HG03108 (cell line): ENCODE measurements around the gene CLEC4F.

Experiments
- ATAC-seq: cut with Tn5 transposase; IDR thresholded peaks from one replicate; pipeline ENCODE4 v1.9.1; 2021; ENCODE audit warnings: moderate library complexity; ENCODE audit not compliant: unreplicated experiment

Gene CLEC4F

DNA sequence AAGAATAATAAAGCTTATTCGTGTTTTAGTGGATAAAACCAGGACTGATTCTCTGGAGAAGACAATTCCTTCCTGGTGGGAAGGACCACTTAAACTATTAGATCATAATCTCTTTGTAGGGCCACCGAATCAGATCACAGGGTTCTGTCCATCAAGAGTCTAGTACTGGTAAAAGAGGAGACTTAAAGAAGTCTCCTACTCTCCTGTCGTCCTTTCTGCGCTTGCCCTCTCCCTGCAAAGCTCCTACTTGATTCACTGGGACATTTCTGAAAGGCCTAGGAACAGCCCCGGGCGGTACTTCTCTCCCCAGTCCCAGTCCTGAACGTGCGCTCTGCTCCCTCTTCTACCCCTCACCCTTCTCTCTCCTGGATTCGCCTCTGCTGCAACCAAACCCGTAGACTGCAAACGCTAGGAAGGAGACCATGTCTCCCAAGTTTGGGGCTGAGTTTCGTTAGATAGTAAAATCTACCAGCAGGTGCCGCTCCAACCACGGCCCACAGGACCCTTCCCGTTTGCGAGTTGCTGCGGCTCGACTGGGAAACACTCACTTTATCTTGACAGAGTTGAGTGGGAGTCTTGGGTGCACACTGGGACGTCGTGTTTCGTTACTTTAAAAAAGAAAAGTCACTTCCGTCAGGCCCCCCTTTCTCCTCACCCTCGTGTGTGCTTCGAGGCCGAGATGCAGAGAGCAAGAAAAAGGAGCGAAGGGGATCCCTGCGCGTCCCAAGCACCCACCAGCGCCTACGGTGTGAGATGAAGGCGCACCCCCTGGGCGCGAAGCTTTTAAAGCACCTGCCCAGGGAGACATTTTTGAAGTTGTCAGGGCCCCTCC lies 30.9 kb downstream of the CLEC4F start:
- no peak for ATAC-seq

DNA sequence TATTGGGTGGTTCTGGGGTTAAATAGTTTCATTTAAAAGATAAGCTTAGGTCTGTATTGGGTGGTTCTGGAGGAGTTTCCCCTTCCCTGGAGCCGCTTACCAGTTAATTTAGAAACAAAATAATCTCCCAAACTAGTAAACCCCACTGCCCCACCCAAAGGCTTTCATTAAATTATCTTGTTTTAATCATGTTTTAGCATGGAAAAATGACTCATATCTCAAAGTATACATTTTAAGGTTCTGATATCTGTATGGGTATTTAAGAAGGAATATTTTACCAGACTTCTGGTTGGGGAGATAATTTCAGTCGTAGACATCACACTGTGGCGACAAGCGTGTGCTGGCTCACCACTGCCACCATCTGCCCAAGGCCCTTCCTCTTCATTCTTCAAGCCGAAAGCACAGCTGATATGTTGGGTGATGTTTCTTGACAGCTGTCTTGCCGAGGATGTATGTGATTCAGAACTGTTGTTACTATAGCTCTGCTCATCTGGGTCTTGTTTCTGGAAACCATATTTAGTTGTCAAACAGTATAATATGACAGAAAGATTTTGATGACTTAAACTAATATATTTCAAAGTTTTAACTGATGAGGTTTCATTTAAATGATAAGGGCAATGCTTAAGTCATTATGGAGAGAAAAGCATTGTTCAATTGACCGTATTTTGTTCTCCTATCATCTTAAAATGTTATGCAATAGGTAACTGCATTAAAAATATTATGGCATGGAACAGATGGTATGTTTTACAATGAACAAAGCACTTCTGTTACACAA lies 35.1 kb downstream of the CLEC4F start:
- ATAC-seq = no peak

DNA sequence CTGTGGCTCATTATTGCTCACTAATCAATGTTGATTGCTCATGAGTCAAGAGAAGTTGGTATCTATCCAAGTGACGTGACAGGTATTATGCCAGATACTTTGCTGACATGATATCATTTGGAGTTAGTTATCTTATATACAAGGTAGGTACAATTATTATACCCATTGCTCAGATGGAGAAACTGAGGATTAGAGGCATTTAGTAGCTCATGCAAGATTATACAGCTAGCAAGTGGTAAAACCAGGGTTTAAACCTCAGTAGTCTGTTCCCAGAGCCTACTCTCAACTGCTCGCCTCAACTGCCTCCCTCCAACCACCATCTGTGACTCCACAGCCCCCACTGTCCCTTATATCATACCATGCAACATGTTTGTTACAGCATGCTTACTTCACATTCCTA lies 36.1 kb downstream of the CLEC4F start:
- ATAC-seq = no peak

DNA sequence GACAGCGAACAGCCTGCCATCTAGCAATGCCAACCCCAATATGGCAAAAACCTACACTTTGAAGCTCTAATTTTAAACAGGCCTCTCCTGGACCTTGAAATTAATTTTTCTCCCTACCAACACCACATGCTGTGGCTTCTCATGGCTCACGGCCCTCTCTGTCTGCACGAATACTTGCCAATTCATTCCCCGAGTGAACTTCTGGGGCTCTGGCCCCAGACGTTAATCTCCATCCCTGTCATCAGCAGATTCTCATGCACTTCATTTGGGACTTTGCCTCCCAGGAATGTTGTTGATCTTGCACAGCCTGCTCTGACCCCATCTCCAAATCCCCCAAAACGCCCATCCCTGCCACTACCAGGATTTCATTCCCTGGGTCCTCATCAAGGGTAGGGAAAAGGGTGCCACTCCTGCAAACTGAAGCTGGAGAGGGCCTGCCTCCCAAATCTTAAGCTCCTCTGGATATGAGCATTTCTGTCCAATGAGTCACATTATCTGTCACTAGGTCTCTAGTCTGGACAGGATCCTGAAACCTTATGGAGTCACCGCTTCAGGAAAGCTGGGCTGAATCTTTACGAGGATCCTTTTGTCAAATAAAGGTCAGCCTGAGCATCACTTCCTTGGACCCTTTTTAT lies 40.4 kb downstream of the CLEC4F start:
- ATAC-seq = no peak

DNA sequence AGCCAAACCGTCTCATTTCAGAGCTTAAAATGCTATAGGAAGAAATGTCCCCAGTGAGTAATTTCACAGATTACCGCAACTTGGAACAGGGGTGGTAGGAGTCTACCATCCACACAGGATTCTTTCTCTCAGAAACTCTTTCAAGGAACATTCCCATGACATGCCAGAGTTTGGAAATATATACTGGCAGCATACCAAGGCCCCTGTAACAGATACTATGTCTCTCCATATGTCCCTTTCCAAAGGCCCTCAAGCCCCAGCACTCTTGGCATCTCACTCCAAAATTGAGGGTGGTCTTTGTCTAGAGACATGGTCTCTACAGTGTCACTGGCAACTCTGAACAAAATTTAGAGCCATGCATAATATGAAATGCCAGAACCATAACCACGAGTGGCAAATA lies 40.9 kb downstream of the CLEC4F start:
- no peak for ATAC-seq

DNA sequence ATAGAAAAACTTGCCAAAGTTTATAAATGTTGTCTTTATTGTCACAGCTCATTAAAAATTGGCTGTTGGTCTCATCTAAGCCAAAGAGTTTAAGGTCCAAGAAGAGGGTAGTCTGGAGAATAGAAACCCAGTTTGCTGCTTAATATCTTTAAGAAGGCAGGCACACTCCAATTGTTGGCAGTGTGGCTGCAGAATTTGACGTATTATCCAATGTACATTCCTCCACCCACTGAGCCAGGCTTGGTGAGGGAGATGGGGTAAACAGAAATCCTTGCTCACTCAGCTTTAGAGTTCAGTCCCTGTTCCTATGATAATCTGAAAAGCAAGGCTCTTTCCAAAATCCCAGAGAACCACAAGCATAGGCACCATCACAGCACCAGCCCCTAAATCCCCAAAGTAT lies 41.7 kb downstream of the CLEC4F start:
- no peak for ATAC-seq

DNA sequence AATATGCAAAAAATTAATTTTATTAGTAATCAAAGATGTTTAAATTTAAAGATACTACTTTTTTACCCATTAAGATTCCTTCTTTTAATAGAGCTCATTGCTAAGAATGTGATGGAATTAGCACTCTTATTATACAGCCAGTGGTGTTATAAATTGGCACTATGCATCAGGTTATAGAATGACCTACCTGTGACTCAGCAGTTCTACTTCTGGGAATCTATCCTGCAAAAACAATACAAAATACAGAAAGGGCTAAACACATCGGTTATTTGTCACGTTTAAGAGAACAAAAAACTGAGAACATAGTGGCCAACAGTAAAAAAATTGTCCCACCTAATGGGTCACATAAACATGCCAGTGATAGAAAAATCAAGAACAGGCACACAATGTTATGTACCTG lies 42.9 kb downstream of the CLEC4F start:
- no peak for ATAC-seq

DNA sequence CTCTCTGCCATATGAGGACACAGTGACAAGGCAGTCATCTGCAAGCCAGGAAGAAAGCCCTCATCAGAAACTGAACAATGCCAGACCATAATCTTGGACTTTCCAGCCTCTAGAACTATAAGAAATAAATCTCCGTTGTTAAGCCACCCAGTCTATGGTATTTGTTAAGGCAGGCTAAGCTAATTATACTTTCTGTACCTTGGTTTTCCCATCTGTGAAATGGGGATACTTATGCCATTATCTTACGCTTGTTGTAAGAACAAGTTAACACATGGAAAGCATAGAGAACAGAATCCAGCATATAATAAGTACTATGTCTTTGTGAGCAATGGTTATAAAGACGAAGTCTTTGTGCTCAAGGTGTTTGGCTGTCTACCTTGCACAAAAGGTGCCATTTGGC lies 44.1 kb downstream of the CLEC4F start:
- no peak for ATAC-seq

DNA sequence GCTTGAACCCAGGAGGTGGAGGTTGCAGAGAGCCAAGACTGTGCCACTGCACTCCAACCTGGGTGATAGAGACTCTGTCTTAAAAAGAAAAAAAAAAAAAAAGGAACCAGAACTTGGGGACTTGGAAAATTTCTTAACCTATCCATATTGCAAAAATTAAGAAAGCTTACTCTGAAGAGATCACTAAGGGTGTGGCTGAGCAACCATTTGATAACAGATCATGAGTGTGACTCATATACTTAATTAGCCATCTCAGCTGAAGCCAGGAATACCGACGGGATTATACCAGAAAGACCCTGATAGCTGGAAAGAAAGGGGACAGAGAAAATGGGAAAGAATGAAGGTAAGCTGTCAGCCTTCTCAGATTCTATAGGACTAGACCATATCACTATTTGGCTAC lies 45.3 kb downstream of the CLEC4F start:
- ATAC-seq = no peak

DNA sequence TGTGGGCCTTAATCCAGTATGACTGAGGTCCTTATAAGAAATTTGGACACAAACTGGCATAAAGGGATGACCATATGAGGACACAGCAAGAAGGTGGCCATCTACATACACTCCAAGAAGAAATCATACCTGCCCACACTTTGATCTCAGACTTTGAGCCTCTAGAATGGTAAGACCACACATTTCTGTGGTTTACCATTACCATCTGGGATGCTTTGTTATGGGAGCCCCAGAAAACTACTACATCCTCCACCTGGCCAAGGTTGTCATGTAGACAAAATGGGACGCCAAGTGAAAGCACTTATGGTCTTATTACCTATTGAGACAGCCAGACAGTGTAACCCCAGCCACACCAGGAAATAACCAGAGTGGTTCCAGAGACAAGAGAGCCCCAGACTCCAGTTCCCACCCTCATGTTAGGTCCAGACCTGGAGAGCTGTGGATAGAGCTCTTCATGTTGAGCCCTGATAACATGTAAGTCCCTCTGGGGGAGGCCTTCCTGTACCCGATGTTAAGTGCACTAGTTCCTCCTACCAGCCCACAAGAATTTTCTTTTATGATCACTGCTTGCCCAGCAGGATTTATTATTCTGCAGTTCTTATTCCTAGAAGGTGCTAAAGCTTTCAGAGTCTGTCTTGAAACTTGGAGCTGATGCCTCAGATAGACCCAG lies 47.8 kb downstream of the CLEC4F start:
- ATAC-seq = no peak

DNA sequence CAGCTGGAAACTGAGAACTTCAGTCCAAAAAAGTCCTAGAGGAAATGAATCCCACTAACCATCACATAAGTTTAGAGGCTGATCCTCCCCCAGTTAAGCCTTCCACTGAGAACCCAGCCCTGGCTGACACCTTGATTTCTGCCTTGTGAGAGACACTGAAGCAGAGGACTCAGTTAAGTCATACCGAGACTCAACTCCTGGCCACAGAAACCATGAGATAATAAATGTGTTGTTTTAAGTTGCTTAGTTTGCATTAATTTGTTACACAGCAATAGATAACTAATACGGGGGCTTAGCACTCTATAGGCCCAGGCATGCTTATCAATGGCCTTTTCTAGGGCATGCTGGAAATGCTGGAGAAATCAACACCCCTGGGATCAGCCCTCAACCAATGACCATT lies 49.0 kb downstream of the CLEC4F start:
- no peak for ATAC-seq

DNA sequence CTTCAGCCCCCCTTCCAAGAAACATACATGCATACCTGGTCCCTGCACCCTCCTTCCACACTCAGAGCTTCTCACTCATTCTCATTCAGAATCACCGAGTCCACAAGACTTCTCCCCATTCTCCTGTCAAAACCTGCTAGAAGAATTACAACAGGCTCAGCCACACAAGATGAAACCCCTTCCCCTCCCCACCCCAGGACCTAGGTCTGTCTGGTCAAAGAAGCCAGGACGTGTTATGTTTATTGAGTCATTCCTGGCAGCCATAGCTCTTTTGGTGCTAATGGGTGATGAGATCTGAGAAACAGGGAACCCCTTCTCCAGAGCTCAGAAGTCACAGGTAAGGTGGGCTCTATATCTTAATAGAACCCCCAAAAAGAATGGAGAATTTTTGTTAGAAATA lies 50.9 kb downstream of the CLEC4F start:
- ATAC-seq = no peak

DNA sequence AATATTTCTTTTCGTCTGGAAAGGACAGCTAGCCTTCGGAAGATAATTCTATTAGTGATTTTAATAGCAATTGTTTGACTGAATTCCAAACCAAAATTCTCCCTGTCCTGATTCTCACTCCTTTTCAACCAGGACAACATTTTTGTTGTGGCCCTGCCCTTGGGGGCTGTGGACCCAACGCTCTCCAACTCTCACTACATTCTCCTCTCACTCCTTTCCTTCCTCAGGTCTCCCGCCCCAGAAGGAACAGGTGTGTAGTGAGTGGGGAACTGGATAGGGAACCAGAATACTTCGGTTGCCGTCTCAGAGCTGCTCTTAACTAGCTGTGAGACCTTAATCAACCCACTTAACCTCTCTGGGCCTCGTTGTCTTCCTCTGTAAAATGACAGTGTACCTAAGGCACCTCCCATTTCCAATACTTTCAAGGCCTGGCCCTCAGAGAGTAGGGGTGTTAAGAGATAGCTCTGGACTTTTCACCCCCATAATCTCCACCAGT lies 51.8 kb downstream of the CLEC4F start:
- no peak for ATAC-seq

DNA sequence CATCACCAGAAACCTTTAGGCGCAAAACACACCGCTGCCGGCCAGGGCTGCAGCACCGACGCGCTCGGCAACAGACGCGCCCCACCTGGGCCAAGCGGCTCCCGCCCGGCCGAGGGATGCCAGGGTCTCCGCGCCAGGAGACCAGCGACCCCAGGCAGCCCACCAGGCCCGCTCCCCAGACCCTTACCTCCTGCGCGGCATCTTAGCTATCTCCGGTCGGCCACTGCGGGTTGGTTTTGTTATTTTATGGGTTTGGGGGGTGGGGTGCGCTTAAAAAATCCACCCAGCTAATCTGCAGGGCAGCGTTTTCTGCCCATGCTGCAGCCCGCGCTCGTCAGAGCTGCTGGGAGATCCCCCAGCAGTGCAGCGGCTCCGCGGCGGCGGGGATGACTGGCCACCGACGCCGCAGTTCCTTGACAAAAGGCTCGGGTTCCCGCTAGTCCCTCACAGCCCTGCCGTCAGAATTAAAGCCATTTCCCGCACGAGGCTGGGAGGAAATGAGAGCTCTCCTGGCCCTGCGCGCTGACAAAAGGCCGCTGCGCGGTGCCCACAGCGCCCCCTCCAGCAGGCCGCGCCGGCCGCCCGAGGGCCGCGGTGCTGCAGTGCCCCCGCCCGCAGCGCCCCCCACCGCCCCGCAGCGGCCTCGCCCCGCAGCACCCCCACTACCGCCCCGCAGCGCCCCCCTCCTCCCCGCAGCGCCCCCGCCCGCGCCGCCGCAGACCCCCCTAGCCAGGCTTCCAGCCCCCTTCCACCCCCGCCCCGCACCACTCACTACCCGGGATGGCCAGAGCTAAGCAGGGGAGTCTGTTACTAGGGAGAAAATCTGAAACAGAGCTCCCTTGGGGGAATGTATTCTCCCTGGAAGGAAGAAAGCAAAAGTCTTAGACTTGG lies 52.5 kb downstream of the CLEC4F start, which contains the start of gene ADD2:
Gene ADD2 (minus strand): TSS at position 502 of the 891 bp plus-strand sequence. CDS start 61,792 bp downstream, outside the sequence.
- ATAC-seq = no peak

DNA sequence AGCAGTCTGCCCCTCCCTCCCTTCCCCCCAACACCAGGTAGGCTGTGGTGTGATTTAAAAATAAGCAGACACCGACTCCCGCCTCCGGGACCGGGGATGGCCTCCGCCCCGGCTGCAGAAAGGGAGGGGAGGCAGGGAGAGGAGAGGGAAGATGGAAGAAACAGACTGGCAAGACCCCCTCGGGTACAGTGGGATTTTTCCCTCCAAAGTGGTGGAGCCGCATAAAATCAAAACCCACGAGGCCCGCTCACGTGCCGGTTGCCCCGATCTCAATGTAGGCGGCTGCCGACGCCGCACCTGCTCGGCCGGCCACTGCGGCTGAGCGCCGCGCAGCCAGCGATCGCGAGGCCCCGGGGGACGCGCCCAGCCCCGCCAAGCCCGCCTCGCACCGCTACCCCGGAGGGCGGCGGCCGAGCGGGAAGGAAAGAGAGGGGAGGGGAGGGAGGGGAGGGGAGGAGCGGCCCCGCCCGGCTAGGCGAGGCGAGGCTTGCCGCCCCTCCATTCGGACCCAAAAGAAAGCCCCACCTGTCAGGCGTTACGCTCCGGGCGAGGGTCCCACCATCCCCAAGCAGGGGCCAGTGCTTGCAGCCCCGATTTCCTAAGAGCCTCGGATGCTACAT lies 53.2 kb downstream of the CLEC4F start:
- ATAC-seq = no peak

DNA sequence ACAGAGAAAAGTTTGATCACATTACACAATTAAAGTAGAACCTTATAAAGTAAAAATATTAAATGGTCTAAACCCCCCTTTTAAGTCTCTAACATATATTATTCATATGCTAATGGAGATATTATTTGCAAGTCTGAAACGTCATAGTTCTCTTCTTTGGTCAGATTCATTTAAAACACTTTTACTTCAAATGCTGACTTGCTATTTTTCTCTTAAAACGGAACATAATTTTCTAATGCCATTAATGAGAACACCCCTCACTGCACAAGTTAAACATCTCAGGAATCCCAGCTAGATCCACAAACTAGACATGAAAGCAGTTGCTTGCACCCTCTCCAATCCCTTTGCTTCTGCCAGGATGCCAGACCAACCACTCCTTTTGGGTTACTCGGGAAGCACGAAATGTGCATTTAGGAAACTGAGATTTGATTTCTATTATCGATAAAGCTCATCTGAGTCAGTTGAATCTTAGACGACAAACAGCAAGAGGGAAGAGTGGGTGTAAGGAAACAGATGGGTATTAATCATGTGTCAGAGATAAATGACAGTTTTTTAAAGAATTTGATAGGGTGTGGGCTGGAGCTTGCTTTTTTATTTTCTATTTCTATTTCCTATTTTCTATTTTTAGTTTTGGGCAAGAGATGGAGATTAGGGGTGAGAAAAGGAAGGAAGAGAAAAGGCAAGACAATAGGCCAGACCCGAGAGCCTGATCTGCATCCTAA lies 53.9 kb downstream of the CLEC4F start:
- ATAC-seq = no peak

DNA sequence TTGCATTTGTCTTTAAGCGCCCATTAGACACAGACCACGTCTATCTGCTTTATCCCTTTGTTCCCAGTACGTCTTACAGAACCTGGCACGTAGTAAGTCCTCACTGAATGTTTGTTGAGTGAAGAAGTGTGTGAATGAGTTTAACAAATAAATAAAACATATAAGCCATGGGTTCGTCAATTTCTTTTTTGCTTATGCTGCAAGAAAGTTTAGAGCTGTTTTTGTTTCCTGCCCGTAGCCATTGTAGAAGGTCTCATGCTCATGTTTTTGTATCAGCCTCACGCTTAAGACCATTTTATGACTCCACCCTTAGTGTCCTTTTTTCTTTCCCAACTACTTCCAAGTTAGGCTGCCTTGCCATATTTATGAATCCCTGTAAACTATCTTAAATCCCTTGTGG lies 54.9 kb downstream of the CLEC4F start:
- ATAC-seq = no peak

DNA sequence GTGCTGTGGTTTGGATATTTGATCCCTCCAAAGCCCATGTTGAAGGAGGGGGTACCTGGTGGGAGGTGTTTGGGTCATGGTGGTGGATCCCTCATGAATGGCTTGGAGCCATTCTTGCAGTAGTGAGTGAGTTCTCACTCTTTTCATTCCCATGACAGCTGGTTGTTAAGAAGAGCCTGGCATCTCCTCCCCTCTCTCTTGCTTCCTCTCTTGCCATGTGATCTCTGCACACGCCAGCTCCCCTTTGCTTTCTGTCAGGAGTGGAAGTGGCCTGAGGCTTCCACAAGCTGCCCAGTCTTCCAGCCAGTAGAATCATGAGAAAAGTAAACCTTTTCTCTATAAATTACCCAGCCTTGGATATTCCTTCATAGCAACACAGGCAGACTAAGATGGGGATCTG lies 61.0 kb downstream of the CLEC4F start:
- ATAC-seq = no peak
